HG03064 (cell line): ENCODE data around the gene TACC3.

Source experiments
- ATAC-seq: cut with Tn5 transposase; IDR thresholded peaks from one replicate; pipeline ENCODE4 v1.9.1; 2021; ENCODE audit warnings: low read depth; ENCODE audit not compliant: unreplicated experiment

The TACC3 gene

DNA sequence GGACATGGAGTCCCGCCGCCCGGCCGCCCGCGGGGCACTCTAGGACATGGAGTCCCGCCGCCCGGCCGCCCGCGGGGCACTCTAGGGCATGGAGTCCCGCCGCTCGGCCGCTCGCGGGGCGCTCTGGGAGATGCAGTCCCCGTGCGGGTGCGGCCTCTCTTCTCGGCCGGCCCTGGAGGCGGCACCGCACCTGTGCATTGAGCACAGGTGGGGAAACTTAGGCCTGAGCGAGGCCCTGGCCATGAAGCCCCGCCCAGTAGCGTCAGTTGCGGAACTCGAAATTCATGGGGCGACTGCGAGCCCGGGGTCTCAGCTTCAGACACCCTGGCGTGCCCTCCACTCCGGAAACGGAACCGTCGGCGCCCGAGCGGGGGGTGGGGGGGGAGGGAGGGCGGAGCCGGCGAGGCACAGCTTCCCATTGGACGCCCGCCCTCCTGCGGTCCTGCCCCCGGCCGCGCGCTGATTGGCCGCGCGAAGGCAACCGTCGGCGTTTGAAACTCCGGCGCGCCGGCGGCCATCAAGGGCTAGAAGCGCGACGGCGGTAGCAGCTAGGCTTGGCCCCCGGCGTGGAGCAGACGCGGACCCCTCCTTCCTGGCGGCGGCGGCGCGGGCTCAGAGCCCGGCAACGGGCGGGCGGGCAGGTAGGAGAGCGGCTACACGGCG, at the start of gene TACC3, which contains the start of gene TMEM129:
TACC3 (plus strand) TSS at position 519 of the 663 bp plus-strand sequence. CDS start 1,901 bp downstream, outside the sequence.
TMEM129 (minus strand) TSS at position 321 of the 663 bp plus-strand sequence. CDS start 486 bp downstream, outside the sequence.
- ATAC-seq: peak; percentile 68

DNA sequence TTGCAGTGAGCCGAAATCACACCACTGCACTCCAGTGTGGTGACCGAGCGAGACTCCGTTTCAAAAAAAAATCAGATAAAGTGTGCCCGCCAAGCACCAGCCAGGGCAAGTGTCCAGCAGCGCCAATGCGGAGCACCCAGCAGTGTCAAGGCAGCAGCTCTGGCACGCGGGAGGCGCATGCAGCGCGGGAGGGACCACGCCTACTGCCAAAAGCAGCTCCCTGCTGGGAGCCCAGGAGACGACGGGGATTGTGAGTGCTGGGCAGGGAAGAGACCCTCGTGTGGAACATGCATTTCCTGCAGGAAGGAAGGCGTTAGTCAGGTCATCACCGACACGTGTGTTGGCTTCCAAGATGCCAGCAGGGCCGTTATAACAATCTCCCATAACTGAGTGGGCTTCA, 47.6 kb upstream of the TACC3 start:
- no peak for ATAC-seq

DNA sequence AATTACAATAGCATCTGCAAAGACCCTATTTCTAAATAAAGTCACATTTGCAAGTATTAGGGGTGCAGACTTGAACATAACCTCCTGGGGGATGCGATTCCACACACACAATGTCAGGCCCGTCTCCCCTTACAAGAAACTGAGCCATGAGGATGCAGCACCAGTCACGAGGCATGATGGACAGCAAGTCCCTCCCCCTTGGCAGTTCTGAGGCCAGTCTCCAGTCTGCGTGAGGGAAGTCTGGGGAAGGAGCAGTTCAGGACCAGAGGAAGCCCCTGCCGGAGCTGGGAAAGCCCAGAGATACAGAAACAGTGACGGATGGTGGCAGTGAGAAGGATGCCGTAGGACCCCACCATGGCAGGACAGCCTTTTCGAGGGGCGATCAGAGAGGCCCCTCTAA, 46.6 kb upstream of the TACC3 start:
- ATAC-seq: no peak

DNA sequence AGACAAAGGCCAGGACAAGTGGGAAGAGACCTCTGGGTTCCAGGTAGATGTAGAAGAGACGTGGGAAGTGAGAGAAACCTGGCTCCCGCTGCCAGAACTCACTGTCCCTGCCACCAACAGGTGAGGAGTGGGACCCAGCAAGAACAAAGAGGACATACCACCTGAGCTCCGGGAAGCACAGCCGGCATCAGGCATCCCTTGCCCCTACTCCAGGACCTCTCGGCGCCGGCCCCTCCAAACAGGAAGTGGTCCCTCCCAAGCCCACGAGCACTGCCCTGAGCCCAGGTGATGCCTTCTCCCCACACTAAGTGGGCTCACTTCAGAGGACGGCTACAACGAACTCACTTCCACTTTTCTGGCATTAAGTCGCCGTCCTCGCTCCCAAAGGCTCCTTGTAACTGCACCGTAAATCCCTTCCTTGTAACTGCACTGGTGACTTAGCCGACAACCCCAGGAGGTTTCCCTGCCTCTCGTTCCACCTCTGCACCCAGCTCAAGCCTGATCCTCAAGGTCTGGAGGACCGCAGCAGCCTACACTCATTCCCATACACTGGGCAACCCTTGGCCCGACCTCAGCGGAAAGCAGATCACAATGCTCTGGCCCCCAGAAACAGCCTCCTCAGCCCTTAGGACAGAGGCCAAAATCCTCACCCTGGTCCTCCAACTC, 46.1 kb upstream of the TACC3 start:
- no peak for ATAC-seq

DNA sequence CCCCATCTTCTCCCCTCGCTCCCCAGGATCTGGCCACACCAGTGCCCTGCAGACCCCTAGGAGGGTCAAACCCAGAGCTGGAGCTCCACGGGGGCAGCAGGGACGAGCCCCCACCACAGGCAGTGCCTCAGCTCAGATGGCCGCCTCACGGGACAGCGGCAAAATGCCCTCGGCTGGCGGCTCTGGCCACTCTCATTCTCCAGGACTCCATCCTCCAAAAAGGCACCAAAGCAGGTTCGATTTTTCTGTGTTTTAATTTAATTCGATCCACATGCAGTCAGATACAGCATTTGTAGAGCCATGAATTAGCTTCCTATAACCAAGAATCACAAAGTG, 45.6 kb upstream of the TACC3 start:
- no peak for ATAC-seq

DNA sequence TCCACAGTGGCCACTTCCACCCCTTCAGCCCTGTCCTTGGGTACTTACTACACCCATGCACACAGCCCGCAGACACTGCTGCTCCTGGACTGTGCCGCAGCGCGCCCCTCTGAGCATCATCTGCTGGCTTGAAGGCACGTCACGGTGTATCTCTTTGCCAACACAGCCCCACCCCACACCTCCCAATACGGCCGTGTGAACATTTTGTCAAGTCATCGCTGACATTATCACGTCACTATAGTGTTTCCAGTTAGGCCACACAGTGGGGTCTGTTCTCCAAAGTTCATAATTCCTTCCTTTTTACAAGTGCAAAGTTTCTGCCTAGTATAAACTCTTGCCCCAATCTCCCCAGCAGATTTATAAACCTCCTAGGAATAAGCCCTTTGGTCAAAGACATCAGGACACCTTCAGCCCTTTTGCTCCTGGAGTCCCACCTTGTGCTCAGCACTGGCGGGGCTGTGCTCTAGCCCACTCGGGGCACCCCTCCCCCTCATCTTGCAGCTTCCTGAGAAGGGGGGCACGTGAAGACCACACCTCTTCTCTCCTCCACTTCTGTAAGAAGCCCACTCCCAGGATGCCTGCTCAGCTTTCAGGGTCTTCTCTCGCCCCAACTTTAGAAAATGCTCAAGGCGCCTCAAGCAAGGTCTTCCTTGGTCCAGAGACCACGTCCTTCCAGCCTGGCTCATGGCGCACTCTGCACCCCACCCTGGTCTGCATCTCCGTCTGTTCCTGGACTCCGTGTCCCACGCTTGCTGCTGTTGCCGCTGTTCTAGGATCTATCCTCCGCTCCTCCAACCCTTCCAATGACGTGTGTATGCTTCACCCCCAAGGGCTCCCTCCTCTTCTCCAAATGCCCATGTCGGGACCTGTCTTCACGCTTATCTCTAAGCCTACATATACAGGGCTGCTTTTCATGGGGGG, 44.5 kb upstream of the TACC3 start:
- no peak for ATAC-seq

DNA sequence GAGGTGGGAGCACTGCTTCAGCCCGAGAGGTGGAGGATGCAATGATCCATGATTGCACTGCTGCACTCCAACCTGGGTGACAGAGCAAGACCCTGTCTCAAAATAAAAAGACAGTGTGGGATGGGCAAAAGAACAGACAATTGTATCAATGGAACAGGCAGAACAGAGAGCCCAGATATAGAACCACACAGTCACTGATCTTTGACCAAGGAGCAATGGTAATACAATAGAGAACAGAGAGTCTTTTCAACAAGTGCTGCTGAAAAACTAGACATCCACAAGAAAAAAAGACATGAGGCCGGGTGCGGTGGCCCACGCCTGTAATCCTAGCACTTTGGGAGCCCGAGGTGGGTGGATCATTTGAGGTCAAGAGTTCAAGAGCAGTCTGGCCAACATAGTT, 43.1 kb upstream of the TACC3 start:
- no peak for ATAC-seq

DNA sequence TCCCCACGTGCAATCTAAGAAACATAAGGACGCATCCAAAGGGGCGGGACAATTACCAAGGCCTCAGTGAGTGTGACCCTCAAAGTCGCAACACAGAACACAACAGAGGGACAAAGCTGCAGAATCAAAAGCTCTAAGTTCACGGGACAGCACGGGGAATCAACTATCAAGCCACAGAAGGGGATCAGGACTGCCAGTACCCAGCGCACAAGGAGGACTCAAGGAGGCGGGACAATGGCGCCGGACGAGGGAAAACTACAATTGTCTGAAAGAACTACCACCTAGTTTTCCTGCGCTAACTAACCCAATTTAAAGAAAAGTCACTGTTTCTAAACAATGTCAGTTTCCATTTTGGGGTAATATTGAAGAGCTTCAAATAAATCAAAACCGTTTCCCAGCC, 38.5 kb upstream of the TACC3 start:
- no peak for ATAC-seq

DNA sequence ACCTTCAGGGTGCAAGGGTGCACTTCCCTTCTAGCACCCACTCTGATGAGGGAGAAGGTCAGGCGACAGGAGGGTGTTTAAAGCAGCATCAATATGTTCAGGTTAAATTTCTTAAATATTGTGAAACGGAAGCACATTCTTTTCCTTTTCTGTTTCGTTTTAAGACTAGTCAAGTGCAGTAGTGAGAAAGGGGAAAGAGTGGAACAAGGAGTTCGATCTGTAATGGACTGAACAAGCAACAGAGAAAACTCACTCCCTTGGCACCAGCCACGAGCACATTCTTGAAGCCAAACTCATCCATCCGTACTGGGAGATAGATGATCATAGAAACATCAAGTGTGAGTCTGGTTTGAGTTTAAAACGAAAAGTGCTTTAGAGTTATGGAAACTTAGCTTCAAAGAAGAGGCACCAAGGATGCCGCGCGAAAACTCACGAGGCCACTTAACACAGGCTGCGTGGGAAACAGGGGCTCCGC, 38.0 kb upstream of the TACC3 start:
- no peak for ATAC-seq

DNA sequence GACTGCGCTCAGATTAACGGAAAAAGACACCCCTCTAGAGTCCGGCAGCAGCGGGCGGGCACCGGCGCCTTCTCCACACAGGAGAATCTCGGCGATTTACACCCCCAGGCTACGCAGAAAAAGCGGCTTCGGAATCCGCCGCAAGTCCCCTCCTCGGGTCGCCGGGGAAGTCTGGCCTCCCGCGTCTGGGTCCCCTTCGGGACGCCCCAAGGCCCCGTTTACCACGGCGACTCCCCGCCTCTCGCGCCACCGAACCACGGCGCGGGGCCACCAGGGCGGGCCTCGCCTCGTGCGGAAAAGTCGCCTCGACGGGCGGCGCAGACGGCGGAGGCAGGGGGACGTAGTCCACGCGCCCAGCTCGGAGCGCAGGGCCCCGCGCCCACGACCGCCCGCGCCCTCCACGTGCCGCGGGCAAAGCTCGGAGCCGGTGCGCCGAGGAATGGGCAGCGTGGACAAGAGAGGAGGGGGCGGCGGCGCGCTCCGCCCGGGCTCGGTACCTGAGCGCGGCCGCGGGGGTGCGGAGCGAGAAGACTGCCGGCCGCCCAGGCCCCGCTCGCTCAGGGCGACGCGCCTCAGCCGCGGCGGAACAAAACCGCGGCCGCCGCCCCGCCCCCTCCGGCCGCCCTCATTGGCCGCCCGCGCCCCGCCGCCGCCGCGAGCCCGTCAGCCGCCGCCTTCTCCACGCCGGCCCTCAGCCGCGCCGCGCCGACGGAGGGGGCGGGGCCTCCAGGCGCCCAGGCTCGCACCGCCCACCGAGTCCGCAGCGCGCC, 37.4 kb upstream of the TACC3 start, which contains the start of gene FAM53A:
FAM53A (minus strand) TSS at position 578 of the 770 bp plus-strand sequence. CDS start 15,572 bp downstream, outside the sequence.
- ATAC-seq: peak; percentile 70

DNA sequence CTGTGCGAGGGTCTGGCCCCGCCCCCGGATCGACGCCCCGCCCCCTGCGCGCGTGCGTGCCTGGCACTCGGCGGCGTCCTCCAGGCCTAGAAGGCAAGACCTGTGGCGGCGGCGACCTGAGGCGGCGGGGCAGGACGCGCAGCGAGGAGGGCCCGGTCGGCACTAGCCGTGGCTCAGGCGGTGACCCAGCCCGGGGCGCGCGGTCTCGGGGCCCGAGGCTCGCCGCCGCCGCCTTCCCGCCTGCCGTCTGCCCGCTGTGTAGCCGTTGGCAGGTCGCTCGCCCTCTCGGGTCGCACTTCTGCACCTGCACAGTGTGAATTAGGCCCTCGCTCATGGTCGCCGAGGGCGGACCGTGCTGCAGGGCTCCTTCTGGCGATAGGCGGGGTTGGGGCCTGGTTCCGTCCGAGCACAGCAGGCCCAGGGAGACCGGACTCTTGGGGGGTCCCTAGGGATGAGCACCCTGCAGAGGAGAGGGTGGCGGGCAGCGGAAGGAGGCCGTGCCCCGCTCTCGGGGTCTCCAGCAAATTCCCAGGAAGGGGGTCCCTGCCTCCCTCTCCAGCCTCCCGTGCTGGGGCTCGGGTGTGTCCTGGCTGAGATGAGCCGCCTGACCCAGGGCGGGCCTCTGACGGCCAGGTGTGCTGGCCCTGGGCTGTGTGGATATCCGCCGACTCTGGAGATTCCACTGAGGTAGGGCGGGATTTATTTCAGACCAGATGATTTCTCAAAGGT, 36.7 kb upstream of the TACC3 start:
- peak; percentile 5 for ATAC-seq

DNA sequence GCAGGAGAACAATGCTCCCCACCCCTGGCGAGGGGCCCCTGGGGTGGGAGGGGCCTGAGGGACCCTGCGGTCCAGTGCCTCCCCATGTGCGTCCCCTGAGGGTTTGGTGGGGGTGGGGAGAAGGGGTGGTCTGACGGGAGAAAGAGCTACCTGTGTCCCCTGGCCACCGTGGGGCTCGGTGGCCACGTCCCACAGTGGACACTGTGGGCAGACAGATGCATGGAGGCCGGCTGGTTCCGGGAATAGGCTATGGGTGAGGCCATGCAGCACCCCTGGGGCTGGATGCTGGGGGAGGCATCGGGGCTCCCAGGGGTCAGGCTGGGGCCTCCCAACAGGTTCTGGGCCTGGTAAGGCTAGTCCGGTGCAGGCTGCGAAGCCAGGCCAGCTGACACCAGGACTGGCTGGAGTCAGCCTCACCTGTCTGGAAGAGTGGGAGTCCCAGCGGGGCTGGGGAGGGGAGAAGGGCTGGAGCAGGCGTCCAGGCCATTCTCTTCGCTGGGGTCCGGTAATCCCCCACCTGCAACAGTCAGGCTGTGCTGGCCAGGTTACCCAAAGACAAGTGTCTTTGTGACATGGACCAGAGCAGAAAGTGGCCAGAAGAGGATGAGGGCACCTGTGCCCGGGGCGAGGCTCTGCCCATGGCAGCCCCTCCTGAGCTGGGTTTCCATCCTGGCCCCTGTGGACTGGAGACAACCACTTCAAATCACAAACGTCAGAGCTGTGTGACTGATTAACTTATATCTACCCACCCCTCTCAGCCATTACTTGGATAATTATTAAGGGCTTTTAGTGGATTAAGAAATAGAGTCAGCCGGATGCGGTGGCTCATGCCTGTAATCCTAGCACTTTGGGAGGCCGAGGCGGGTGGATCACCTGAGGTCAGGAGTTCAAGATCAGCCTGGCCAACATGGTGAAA, 35.8 kb upstream of the TACC3 start:
- no peak for ATAC-seq

DNA sequence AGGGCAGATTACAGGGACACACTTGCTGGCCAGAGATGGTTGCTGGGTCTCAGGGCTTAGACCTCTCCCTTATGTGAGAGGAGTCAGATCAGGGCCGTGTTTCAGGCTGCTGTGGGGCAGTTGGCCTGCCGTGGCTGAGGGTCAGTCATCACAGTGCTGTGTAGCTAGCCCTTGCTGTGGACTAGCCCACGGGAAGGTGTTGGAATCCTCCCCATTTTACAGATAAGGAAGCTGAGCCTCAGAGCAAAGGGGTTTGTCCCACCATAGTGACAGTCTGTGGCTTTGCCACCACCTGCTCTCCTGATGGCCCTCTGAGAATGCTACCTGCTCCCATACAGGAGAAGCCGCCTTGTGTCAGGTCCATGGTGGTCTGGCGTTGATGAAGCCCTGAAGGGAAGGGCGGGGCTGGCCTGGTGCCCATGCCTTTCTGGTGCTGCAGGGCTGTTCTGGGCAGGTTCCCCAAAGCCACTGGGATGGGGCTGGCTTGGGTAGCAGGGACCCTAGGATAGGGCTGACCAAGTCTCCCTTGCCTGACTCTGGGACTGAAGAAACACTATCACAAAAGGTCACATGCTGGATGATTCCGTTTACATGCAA, 34.8 kb upstream of the TACC3 start:
- no peak for ATAC-seq

DNA sequence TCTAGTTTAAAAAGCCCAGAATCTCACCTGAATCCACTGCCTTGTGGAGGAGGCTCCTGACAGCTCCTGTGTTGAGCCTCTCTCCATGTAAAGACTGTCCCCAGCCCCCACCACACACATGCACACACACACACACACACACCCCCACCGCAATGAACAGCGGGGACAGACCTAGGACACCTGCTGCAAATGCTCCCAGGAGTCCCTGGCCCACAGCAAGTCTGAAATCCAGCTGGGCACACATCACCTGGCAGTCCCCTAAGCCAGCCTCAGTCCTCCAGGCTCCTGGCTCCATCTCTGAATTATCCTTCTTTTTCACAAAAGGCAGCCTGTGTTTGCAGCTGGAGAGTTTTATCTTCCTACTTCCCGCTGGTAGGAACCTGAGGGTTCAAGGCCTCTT, 30.6 kb upstream of the TACC3 start:
- no peak for ATAC-seq

DNA sequence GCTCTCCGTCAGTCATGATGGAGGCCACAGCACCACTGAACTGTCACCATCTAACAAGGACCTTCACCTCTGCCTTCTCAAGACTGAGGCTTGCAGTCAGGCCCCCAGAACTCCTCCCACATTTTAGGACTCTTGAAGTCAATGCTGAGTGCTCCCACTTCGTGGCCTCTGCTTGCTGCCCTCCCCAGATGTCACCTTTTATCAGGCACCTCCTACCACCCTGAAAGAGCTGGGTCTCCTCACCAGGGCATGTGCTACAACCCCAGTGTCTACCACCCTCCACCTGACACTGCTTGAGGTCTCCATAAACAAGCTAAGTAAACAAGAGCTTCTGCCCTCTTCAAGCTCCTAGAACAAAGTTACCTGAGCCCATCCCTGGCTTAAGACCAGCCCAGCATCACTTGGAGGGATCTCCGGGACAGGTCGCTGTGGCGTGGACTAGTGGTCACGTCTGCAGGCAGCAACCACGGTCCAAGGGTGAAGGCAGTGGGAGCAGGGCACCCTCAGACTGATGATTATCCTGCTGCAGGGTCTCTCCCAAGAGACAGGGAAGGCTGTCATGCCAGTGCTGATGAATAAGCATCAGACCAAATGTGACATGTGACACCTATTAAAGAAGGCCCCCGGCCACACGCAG, 29.5 kb upstream of the TACC3 start:
- ATAC-seq: no peak

DNA sequence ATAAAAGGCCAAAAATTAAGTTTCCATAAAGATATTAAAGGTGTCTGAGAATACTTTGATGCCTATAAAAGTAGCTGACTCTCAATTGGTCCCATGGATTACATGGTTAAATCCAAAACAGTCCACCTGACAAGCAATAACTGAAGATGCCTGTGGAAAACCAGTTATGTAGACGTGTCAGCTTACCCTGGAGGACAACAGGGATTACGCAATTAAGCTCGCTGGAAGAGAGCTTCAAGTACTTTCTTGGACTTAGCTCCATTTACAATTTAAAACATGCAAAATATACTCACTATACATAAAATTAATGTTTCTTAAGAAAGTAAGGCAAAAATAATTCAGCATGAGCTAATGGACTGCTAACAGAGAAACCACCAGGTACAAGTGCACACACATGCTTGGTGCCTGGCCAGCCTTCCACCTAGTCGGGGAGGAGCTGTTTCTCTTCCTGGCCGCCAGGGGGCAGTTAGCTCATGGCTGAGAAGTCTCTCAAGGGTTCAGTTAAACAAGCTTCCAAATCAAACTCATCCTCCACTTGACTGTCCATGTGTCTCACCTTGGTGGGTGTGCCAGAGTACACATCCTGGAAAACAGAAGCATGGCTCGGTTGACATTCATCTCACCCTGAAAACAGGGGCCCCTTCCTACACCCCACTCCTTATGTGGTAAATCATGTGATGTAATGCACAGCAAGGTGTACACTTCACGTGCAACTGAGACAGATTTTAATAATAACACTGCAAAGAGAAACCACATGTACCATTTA, 28.0 kb upstream of the TACC3 start:
- no peak for ATAC-seq

DNA sequence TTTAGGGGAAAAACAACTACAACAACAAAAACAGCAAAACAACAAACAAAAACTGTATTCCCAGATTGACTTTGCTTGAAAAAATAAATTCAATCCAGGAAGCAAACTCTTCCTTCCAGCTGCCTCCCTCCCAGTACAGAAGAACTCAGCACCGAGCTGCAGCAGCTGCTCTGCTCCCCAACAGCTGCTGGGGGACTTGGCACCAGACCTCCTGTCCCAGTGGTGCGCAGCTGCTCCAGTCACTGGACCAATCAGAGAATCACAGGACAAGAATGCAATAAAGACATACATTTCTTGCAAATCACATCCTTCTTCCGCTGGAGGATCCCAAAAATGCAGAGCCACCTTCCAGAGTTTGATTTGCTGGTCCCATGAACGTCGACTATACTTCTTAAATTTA, 25.4 kb upstream of the TACC3 start:
- ATAC-seq: no peak
